SK-N-MC (cell line): ENCODE measurements around the gene FASTK.

Experiments
- EZH2 ChIP-seq: fragments of 200-600 bp; sonication (generic); IDR thresholded peaks from one replicate; pipeline ENCODE4 v1.6.1; 2017; ENCODE audit warnings: antibody characterized with exemption
- POLR2AphosphoS5 ChIP-seq: IDR thresholded peaks from 2 replicates; pipeline ENCODE4 v1.6.1; 2012; ENCODE audit warnings: mild to moderate bottlenecking, low read depth, low read length, borderline replicate concordance

DNA sequence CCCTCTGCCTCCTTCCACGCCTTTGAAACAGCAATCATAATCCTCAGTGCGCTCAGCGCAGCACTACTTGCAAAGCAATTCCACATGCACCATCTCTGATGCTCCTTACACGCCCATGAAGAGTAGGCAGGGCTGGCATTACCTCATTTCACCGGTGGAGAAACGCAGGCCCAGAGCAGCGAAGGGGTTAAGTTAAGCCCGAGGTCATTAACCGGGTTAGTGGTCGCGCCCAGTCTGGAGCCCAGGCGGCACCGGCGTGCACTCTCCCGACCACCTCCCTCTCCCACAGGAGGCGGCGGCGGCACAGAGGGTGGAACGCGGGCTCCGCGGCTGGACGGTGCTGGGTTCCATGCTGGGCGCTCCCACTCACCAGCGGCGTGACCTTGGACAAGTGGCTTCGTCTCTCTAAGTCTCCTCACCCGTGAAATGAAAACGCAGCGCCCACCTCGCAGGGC is 515 bp downstream of the FASTK start:
- TF ChIP-seq POLR2AphosphoS5: no peak
- TF ChIP-seq EZH2: no peak
